ENCODE measurements around the gene MAN1A2.

Gene MAN1A2

GRCh38 chr1:117575586-117576225 lies 208.5 kb downstream of the MAN1A2 start:
- no peak for DNase-seq (ENCODE audit: low read depth in 2 of 2)

DNA sequence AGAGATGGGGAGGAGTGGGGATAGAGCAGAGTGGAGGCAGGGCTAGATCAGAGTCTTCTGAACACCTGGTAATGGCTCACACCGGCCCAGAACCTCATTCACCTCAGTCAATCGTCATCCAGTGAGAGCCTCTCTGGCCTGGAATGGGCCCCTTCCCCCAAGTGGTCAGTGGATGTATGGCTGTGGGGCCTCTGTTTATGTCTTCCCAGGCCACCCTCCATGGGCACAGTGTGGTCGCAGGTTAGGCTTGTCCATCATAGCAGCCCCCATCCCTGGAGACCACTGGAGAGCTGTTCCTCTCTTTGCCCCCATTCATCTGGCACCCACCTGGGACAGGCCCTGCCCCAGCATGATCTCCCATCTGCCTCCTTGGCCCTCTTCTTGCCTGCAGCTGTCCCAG lies 209.0 kb downstream of the MAN1A2 start:
- no peak for DNase-seq (ENCODE audit: low read depth in 2 of 2)

DNA sequence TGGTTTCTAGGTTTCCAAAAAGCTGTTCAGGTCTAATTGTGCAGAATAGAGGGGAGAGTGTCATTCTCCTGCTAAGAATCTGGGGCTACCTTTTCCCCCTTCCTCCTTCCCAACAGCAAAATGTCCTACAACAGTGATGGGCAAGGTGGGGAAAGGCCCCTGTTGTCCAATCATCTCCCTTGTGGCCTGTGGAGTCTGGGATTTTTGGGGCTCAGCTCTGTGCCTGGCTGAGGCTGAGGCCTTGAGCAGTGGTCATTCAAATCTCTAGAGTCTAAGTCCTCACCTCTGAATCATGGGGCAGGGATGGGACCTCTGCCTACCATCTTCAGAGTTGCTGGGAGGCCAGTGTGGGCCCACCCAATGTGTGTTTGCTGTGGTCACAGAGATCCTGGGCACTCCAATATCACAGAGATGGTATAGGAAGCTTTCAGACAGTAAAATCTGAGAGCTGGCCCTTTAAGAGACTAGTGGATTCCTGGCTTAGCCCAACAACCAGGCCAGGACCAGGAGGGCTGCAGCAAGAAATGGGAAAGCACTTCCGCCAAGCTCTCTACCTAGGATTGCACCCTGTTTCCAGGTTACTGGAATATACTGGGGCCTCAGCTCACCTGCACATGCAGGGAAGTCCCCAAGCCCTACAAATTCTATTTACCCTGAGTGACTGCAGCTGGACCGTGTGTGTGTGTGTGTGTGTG lies 210.1 kb downstream of the MAN1A2 start:
- DNase-seq (ENCODE audit: low read depth in 2 of 2), result no peak

GRCh38 chr1:117578466-117578865 lies 211.2 kb downstream of the MAN1A2 start:
- DNase-seq (ENCODE audit: low read depth in 2 of 2), result no peak
